ENCODE measurements around the gene GRIN2A. TPM values are rescaled to one million over a fixed set of nuclear protein-coding genes. Genes with fewer than 3 reads are reported as not detected.

The GRIN2A gene
- total RNA-seq, 1 donor from 2014 or later, result 6.8 TPM

GRCh38 chr16:9970796-9971195 is 211.4 kb downstream of the GRIN2A start:
- no peak overlapping the region for H3K27ac Mint-ChIP-seq (ENCODE audit: unreplicated experiment)
- TF ChIP-seq CTCF (IDR thresholded peaks at IDR 0.05; ENCODE audit: partially characterized antibody, unreplicated experiment), result no peak
- H3K4me1 Mint-ChIP-seq (ENCODE audit: low read depth, unreplicated experiment), result no peaks in the 10 kb centered on the region
- DNase-seq, result no peak
- H3K9me3 Mint-ChIP-seq (ENCODE audit: unreplicated experiment), result peaks cover 3% of the 10 kb centered on the region
- peaks cover 5% of the 10 kb centered on the region for H3K36me3 Mint-ChIP-seq (ENCODE audit: unreplicated experiment)
- H3K27me3 Mint-ChIP-seq (ENCODE audit: unreplicated experiment), result no peaks in the 10 kb centered on the region
- H3K4me3 Mint-ChIP-seq (ENCODE audit: unreplicated experiment), result no peak overlapping the region

- Mint-ChIP-seq H3K27ac (ENCODE audit: unreplicated experiment) (no peak overlapping the region), H3K9me3 (ENCODE audit: unreplicated experiment) (peaks cover 3% of the 10 kb centered on the region), H3K27me3 (ENCODE audit: unreplicated experiment) (no peaks in the 10 kb centered on the region), H3K4me3 (ENCODE audit: unreplicated experiment) (no peak overlapping the region), H3K4me1 (ENCODE audit: low read depth, unreplicated experiment) (no peaks in the 10 kb centered on the region), H3K36me3 (ENCODE audit: unreplicated experiment) (peaks cover 5% of the 10 kb centered on the region)
- DNase-seq, result no peak
- no peak for TF ChIP-seq CTCF (IDR thresholded peaks at IDR 0.05; ENCODE audit: partially characterized antibody, unreplicated experiment)
Observed at GRCh38 chr16:9970244-9970643, 212.0 kb downstream of the GRIN2A start.

GRCh38 chr16:9969580-9969979 is 212.6 kb downstream of the GRIN2A start:
- no peak for DNase-seq
- no peaks in the 10 kb centered on the region for H3K27me3 Mint-ChIP-seq (ENCODE audit: unreplicated experiment)
- no peak overlapping the region for H3K27ac Mint-ChIP-seq (ENCODE audit: unreplicated experiment)
- H3K36me3 Mint-ChIP-seq (ENCODE audit: unreplicated experiment), result peaks cover 5% of the 10 kb centered on the region
- no peak overlapping the region for H3K4me3 Mint-ChIP-seq (ENCODE audit: unreplicated experiment)
- TF ChIP-seq CTCF (IDR thresholded peaks at IDR 0.05; ENCODE audit: partially characterized antibody, unreplicated experiment), result no peak
- H3K4me1 Mint-ChIP-seq (ENCODE audit: low read depth, unreplicated experiment), result no peaks in the 10 kb centered on the region
- H3K9me3 Mint-ChIP-seq (ENCODE audit: unreplicated experiment), result peaks cover 3% of the 10 kb centered on the region

GRCh38 chr16:9966569-9967157 is 215.6 kb downstream of the GRIN2A start:
- TF ChIP-seq CTCF (IDR thresholded peaks at IDR 0.05; ENCODE audit: partially characterized antibody, unreplicated experiment), result no peak
- H3K4me3 Mint-ChIP-seq (ENCODE audit: unreplicated experiment), result no peak overlapping the region
- H3K9me3 Mint-ChIP-seq (ENCODE audit: unreplicated experiment), result peaks cover 3% of the 10 kb centered on the region
- no peak overlapping the region for H3K27ac Mint-ChIP-seq (ENCODE audit: unreplicated experiment)
- H3K27me3 Mint-ChIP-seq (ENCODE audit: unreplicated experiment), result no peaks in the 10 kb centered on the region
- H3K36me3 Mint-ChIP-seq (ENCODE audit: unreplicated experiment), result peaks cover 5% of the 10 kb centered on the region
- DNase-seq, result no peak
- no peaks in the 10 kb centered on the region for H3K4me1 Mint-ChIP-seq (ENCODE audit: low read depth, unreplicated experiment)

- H3K27me3 Mint-ChIP-seq (ENCODE audit: unreplicated experiment), result no peaks in the 10 kb centered on the region
- peaks cover 5% of the 10 kb centered on the region for H3K36me3 Mint-ChIP-seq (ENCODE audit: unreplicated experiment)
- H3K9me3 Mint-ChIP-seq (ENCODE audit: unreplicated experiment), result peaks cover 3% of the 10 kb centered on the region
- no peak for DNase-seq
- no peaks in the 10 kb centered on the region for H3K4me1 Mint-ChIP-seq (ENCODE audit: low read depth, unreplicated experiment)
- no peak overlapping the region for H3K27ac Mint-ChIP-seq (ENCODE audit: unreplicated experiment)
- H3K4me3 Mint-ChIP-seq (ENCODE audit: unreplicated experiment), result no peak overlapping the region
- no peak for TF ChIP-seq CTCF (IDR thresholded peaks at IDR 0.05; ENCODE audit: partially characterized antibody, unreplicated experiment)
Observed at GRCh38 chr16:9965079-9965478, 217.1 kb downstream of the GRIN2A start.

Data from glutamatergic neuron (in vitro differentiated cells).